ENCODE measurements around the gene RRP8.

RRP8 gene

DNA sequence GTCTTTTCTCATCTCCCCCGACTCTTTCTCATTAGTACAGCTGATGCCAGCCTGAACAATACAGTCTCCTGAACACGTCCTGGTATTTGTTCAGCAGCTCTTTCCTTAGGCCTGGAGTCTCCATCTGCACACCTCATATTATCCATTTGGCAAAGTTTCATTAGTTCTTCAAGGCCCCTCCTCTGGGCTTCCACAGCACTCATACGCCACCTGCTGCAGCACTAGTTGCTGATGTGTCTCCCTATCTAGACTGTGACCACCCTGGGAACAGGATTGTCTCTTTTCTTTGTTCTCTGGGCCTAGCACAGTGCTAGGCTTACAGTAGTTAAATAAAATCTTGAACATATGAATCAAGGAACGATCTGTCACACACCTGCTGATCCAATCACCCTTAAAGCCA is 35.0 kb upstream of the RRP8 start:
- no peak overlapping the region for H3K4me3 ChIP-seq (ENCODE audit: low read depth, low read length)
- TF ChIP-seq, protein P1, sequence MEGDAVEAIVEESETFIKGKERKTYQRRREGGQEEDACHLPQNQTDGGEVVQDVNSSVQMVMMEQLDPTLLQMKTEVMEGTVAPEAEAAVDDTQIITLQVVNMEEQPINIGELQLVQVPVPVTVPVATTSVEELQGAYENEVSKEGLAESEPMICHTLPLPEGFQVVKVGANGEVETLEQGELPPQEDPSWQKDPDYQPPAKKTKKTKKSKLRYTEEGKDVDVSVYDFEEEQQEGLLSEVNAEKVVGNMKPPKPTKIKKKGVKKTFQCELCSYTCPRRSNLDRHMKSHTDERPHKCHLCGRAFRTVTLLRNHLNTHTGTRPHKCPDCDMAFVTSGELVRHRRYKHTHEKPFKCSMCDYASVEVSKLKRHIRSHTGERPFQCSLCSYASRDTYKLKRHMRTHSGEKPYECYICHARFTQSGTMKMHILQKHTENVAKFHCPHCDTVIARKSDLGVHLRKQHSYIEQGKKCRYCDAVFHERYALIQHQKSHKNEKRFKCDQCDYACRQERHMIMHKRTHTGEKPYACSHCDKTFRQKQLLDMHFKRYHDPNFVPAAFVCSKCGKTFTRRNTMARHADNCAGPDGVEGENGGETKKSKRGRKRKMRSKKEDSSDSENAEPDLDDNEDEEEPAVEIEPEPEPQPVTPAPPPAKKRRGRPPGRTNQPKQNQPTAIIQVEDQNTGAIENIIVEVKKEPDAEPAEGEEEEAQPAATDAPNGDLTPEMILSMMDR (IDR thresholded peaks at IDR 0.05; ENCODE audit: borderline replicate concordance, insufficient read depth, low read depth, low read length) = no peak

DNA sequence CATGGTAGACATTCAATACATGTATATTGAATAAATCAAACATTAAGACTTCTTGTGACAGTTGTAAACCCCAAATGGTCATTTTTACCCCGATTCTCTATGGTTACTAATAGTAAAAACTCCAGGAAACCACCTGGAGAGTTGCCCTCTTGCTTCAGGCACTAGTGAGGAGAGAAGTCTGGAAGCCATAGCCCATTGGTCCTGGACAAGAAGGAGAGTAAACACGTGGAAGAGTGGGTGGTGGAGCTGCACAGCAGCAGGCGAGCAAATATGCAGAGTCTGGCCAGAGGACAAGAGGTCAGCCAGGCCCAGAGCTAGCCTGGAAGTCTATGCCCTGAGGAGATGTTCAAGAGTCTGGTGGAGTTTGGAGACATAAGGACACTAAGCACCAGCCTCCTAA is 34.5 kb upstream of the RRP8 start:
- no peak overlapping the region for H3K4me3 ChIP-seq (ENCODE audit: low read depth, low read length)
- TF ChIP-seq, protein P1 (IDR thresholded peaks at IDR 0.05; ENCODE audit: borderline replicate concordance, insufficient read depth, low read depth, low read length) = no peak

DNA sequence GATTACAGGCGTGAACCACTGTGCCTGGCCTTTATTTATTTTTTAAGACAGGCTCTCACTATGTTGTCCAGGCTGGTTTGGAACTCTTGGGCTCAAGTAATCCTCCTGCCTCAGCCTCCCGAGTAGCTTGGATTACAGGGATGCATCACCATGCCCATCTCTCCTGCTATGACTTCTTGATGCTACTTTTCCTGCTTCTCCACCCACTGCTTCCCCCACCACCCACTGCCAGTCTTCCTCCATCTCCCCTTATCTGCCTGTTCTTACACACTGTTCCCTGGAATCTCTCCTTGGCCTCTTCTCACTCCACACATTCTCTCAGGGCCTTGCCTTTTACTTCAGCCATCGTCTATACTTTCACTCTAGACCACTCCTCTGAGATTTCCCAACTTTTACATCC is 33.1 kb upstream of the RRP8 start:
- no peak overlapping the region for H3K4me3 ChIP-seq (ENCODE audit: low read depth, low read length)
- TF ChIP-seq, protein P1 (IDR thresholded peaks at IDR 0.05; ENCODE audit: borderline replicate concordance, insufficient read depth, low read depth, low read length) = no peak

DNA sequence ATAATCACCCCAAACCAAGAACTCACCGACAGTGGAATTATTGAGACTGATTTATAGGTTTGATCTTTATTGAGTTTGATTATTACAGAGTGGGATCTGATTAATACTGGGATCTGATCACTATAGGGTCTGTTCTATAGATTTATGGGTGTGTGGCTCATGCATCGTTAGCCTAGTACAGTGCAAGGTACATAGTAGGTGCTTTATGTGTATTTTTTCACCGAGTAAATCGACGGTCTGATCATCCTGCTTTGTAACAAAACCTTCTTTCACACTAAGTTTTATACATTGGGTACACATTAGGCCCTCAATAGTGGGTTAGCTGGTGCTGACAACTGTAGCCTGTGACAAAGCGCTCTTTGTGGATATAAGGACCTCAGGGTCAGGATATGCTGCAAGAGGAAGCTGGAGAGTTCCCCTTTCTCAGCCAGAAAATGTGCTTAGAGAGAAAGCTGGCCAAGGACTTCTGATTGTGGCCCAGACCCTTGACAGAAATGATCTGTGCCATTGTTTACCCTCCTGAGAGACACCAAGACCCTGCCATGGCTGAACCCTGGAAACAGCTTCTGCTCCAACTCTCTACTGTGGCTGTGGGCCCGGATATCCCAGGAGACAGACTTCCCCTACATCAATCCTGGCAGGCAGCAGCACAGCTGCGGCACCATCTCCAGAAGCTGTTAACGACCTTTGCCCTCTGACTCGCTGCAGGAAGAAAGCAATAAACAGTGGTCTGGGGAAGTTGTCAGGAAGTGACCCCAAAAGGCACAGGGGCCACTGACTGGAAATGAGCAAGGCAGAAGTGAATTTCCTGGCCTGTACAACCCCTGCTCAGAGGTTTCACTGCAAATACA is 31.9 kb upstream of the RRP8 start:
- TF ChIP-seq, protein P1 (IDR thresholded peaks at IDR 0.05; ENCODE audit: borderline replicate concordance, insufficient read depth, low read depth, low read length) = no peak
- no peak overlapping the region for H3K4me3 ChIP-seq (ENCODE audit: low read depth, low read length)

DNA sequence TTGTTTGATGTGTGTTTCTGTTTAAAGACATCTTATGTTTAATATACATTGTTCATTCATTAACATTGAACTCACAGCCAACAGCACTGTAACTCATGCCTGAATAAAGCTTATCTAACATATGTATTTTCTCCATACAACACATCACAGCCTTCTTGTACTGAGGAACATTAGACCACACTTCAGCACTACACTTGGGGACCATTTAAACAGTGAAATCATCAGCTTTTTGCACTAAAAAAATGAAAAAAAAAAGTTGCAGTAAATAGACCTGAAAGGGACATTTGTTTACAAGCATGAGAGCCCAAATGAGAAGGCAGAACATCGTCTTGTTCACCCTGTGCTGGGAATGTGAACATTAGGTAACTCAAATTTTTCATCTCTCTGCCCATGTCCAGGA is 31.1 kb upstream of the RRP8 start:
- TF ChIP-seq, protein P1 (IDR thresholded peaks at IDR 0.05; ENCODE audit: borderline replicate concordance, insufficient read depth, low read depth, low read length) = no peak
- no peak overlapping the region for H3K4me3 ChIP-seq (ENCODE audit: low read depth, low read length)

DNA sequence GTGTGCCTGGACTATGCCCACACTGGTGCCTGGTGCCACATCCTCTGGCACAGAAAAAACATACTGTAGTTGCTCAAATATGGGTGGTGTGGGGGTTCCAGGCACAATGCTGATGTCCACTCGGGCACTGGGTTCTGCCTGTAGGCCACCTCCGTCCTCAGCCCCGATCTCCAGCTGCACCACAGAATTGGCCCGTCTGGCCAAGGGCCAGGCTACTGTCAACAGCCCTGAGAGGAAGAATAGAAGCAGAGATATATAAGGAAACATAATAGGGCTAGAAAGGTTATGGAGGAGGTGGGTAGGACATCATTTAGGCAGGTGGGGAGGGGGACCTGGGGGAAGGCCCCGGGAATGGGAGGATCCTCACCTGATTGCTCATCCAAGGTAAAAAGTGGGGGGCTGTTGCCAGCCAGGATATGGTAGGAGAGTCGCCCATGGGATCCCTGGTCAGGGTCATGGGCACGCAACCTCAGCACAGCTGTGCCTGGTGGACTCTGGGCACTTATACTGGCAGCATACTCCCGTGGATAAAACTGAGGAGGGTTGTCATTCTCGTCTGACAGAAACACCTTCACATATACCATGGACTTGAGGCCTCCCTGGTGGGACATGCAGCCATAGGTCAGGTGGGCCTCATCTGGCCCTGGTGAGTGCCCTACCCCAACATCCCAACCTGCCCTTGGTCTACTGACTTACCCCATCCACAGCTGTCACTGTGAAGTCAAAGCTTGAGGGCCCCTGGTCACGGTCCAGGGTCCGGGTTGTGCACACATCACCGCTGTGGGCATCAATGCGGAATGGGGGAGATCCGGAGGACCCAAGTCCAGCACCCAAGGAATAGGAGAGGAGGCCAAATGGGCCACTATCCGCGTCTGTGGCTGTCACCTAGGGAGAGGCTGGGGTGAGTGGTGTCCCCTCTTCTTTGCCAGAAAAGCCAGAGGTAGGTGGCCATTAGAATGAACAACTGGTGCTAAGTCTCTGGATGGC is 30.3 kb upstream of the RRP8 start:
- TF ChIP-seq, protein P1 (IDR thresholded peaks at IDR 0.05; ENCODE audit: borderline replicate concordance, insufficient read depth, low read depth, low read length) = no peak
- no peak overlapping the region for H3K4me3 ChIP-seq (ENCODE audit: low read depth, low read length)
